Measurements from ENCODE around the gene CDCA8. TPM values are rescaled to one million over a fixed set of nuclear protein-coding genes. Genes with fewer than 3 reads are reported as not detected.

Gene CDCA8
- total and polyA plus RNA-seq, 2 of the 13 experiments (the other 11 are each of a cell fraction or from before 2014, with no cell fraction given) = 24.1 to 38.6 TPM

GRCh38 chr1:37657620-37658412 is 34.5 kb upstream of the CDCA8 start (continued):
- TF ChIP-seq ZNF142 (CRISPR knock-in tag; IDR thresholded peaks at IDR 0.05) (no peak), EED (CRISPR knock-in tag; IDR thresholded peaks at IDR 0.05) (no peak), PAXIP1 (CRISPR knock-in tag; conservative IDR thresholded peaks at IDR 0.05) (no peak), LBX2 (CRISPR knock-in tag; IDR thresholded peaks at IDR 0.05; ENCODE audit: borderline replicate concordance) (no peak), FOXC1 (CRISPR knock-in tag; IDR thresholded peaks at IDR 0.05; ENCODE audit: borderline replicate concordance) (0 out of 2 replicates have a peak, but pooled peaks have one; percentile 36), ZBTB20 (CRISPR knock-in tag; IDR thresholded peaks at IDR 0.05; ENCODE audit: borderline replicate concordance, low read depth) (no peak), ZNF460 (CRISPR knock-in tag; IDR thresholded peaks at IDR 0.05; ENCODE audit: borderline replicate concordance) (no peak)
- TF ChIP-seq, protein P1, sequence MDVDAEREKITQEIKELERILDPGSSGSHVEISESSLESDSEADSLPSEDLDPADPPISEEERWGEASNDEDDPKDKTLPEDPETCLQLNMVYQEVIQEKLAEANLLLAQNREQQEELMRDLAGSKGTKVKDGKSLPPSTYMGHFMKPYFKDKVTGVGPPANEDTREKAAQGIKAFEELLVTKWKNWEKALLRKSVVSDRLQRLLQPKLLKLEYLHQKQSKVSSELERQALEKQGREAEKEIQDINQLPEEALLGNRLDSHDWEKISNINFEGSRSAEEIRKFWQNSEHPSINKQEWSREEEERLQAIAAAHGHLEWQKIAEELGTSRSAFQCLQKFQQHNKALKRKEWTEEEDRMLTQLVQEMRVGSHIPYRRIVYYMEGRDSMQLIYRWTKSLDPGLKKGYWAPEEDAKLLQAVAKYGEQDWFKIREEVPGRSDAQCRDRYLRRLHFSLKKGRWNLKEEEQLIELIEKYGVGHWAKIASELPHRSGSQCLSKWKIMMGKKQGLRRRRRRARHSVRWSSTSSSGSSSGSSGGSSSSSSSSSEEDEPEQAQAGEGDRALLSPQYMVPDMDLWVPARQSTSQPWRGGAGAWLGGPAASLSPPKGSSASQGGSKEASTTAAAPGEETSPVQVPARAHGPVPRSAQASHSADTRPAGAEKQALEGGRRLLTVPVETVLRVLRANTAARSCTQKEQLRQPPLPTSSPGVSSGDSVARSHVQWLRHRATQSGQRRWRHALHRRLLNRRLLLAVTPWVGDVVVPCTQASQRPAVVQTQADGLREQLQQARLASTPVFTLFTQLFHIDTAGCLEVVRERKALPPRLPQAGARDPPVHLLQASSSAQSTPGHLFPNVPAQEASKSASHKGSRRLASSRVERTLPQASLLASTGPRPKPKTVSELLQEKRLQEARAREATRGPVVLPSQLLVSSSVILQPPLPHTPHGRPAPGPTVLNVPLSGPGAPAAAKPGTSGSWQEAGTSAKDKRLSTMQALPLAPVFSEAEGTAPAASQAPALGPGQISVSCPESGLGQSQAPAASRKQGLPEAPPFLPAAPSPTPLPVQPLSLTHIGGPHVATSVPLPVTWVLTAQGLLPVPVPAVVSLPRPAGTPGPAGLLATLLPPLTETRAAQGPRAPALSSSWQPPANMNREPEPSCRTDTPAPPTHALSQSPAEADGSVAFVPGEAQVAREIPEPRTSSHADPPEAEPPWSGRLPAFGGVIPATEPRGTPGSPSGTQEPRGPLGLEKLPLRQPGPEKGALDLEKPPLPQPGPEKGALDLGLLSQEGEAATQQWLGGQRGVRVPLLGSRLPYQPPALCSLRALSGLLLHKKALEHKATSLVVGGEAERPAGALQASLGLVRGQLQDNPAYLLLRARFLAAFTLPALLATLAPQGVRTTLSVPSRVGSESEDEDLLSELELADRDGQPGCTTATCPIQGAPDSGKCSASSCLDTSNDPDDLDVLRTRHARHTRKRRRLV (CRISPR knock-in tag; IDR thresholded peaks at IDR 0.05) = no peak

Data from HepG2 (cell line).